Astrocyte of the cerebellum (primary cell): ENCODE data around the gene JAK1.

Experiments used
- DNase-seq: peaks from one replicate; pipeline ENCODE4 v3.0.0-alpha.2; 2011; ENCODE audit warnings: low read depth
- H3K4me3 ChIP-seq: 2 replicates; pipeline ENCODE4 v1.5.1; 2011; ENCODE audit warnings: mild to moderate bottlenecking, low read depth, low read length, moderate library complexity
- in situ Hi-C: cut with HindIII; loops from 2 replicates; pipeline ENCODE4 v1.10.0; 2017; ENCODE audit warnings: low sequenced_read_pairs
- TF ChIP-seq, protein P1 (sequence below): IDR thresholded peaks from 2 replicates; pipeline ENCODE4 v1.5.1; 2012; ENCODE audit warnings: low read length, low read depth, moderate library complexity, mild to moderate bottlenecking; ENCODE audit errors: missing control alignments

JAK1 gene

DNA sequence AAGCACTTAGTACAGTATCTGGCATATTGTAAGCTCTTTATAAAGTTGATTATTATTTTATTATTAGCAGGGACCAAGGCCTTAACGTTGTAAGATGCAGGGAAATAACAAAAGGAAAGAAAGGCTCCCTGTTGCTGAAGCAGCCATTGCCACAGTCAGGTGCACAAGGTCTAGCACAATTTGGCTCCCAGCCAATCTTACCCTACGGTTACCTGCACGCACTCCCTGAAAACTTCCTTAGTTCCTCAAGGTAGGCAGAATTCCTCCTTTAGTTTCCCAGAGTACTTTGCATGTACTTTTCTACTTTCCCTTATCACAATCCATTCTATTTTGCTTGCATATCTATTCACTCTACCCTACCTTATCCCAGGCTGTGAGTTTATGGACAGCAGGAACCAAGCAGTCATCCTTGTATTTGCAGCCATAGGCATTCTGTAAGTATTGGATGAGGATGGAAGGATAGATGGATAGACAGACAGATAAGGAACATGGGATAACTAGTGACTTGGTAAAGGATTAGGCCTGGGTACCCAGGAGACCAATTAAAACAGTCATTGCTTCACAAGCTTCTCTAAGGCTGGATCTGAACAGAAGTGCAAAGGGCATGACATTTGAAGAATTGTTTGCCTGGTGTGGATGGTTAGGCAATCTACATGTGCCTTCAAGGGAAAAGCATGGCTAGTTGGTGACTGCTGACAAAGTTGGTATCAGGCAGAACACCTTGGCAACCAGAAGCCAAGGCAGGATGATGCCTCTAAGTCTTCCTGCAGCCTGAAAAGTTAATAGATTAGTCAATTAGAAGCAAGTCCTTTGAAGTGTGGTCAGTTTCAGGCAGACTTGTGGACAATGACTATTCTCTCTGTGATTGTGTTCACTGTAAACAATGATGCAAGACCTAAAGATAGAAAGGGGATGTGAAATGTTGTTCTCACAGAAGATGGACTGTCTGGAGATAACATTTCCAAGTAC, 20.8 kb upstream of the JAK1 start:
- TF ChIP-seq, protein P1, sequence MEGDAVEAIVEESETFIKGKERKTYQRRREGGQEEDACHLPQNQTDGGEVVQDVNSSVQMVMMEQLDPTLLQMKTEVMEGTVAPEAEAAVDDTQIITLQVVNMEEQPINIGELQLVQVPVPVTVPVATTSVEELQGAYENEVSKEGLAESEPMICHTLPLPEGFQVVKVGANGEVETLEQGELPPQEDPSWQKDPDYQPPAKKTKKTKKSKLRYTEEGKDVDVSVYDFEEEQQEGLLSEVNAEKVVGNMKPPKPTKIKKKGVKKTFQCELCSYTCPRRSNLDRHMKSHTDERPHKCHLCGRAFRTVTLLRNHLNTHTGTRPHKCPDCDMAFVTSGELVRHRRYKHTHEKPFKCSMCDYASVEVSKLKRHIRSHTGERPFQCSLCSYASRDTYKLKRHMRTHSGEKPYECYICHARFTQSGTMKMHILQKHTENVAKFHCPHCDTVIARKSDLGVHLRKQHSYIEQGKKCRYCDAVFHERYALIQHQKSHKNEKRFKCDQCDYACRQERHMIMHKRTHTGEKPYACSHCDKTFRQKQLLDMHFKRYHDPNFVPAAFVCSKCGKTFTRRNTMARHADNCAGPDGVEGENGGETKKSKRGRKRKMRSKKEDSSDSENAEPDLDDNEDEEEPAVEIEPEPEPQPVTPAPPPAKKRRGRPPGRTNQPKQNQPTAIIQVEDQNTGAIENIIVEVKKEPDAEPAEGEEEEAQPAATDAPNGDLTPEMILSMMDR, result no peak
- in situ Hi-C loops, result no loop called here
- DNase-seq, result no peak
- no peak overlapping the region for H3K4me3 ChIP-seq

DNA sequence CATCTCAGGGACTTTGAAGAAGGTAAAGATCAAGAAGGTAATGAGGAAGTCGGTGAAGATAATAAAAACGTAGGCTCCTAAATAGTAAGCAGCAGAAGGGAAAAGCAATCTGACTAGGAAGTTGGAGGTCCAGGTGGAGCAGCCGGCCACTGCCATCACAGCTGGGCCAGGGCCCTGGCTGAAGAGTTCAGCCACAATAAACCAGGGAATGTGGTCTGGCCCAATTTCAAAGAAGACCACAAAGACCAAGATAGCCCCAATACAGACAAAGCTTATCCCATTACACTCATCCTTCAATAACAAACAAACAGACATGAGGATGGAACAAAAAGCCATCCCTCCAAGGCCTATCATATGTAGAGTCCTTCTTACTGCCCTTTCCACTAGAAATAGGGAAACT, 18.4 kb upstream of the JAK1 start:
- no peak overlapping the region for H3K4me3 ChIP-seq
- in situ Hi-C loops, result no loop called here
- TF ChIP-seq, protein P1, result no peak
- no peak for DNase-seq

DNA sequence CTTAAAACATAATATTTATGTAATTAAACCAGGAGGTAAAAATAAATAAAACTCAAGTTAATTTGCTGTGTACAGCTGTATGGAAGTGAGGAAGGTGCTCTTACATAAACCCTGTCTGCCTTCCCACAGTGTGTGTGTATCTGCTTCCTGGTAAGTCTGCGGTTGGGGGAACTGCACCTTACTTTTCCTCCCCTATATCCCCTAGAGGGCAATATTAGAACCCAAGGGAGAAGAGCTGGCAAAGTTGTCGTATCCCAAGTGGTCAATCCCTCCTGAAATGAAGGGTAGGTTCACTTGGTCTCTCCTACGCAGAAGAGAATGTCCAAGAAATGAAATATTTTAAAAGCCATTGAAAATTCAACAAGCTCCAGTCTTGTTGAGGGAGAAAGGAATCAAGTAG, 17.8 kb upstream of the JAK1 start:
- in situ Hi-C loops, result no loop called here
- H3K4me3 ChIP-seq, result no peak overlapping the region
- no peak for DNase-seq
- TF ChIP-seq, protein P1, result no peak

DNA sequence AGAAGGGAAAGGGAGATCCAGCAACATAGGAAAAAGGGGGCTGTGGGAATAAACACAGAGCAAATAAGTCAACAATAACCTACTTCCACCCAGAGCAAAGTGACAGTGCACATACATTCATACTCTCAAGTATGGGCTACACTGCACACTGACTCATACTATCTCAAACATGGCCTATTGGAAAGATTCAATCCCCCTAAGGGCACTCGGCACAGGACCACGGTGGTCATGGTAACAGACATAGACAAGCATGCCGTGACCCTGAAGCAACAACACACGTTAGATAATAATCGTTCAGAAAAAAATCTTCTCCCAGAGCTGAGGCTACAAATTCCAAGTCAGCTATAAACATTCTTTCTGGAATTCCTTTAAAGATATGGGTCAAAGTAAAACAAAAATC, 16.8 kb upstream of the JAK1 start:
- TF ChIP-seq, protein P1, result no peak
- H3K4me3 ChIP-seq, result no peak overlapping the region
- no peak for DNase-seq
- in situ Hi-C loops, result no loop called here

DNA sequence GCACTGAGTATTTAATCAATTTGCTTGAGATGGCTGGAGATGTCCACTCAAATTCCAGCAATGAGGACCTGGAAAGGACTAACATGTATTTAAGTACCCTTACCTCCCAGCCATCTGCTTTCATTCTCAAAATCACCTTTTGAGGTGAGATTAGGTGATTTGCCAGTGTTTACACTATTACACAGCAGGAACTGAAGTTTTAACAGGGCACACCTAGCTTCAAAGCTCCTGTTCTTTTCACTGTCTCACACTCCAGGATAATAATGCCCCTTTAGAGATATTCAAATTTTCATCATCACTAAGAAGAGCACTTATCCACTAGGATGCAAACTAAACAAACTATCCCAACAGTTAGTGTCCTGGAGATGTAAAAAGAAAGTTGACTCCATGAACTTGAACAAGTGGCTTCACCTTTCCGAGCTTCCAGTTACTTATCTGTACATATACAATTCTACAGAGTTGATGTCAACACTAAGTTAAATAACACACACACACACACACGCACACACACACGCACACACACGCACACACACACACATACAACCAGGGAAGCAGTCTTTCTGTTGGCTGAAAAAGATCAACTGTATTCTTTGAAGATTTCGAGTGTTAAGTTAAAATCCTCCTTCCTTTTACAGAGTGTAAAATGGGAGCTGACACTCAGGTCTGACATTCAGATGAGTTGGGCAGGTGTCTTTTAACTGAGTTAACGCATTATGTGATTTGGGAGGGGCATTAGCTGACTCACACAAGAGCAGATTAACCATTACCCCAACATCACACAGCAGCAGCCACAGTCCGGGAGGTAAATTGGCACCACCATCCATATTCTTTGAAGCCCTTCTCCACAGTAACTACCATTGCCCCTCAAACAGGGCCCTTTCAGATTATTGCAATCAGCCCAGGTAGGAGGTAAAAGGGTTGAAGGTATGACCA, 15.5 kb upstream of the JAK1 start:
- TF ChIP-seq, protein P1, result no peak
- DNase-seq, result no peak
- in situ Hi-C loops, result no loop called here
- no peak overlapping the region for H3K4me3 ChIP-seq
